Ramos (cell line): ENCODE results near the gene TSC22D1.

ENCODE experiments used
- in situ Hi-C: fragments of 300-500 bp; cut with MboI; formaldehyde crosslinking; loops from one replicate; pipeline ENCODE4 v1.14.3; 2022; ENCODE audit warnings: low sequenced_read_pairs; ENCODE audit not compliant: unreplicated experiment

The TSC22D1 gene

DNA sequence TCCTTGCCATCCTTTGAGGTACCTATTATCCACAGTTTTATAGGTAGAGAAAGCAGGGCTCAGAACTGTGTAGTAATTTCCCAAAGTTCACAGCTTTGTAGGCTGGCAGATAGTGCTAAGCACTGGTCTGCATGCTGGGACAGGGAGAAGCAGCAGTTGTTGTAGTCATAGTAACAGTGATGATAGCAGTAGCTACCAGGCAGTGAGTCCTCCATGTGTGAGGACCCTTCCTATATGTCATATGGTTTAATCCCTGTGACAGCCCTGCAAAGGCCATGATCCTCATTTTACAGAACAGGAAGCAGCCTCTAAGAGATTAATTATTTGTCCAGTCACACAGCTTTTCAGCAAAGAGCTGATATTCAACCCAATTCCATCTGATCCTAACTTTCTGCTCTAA is 181.5 kb downstream of the TSC22D1 start:
- in situ Hi-C loops, result no loop called here

DNA sequence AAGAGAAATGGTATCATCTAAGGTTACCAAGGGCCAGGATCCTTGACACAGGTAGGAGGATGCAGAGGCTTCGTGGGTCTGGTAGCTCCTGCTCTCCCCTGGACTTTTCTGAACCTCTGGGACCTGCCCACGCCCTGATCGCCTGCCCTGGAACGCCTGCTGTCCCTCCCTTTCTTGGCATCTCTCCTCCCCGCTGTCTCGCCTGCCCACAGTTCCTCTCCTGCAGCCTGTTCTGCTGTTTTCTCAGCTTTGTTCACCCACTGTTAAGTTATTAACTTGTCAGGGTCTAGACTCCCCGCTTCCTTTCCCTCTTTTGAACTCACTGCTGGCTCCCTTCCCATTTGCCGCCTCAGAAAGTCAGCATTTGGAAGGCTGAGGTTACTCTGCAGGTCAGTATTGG is 182.7 kb downstream of the TSC22D1 start:
- in situ Hi-C loops, result no loop called here

DNA sequence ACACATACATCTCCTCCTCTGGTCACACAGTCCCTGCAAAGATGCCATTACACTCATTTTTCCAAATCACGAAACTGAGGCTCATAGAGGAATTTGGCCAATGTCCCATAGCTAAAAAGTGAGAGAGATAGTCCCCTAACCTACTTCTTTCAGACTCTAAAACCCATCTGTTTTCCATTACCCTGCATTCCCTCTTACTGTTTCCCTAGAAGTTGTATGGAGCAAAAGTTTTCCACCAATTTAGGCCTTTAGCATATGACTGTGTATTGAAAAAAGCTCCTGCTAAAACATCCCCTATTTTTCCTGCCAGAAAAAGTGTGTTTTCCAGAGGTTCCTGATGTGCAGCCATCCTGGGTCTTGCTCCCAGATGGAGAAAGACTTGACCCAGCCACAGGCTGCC is 186.3 kb downstream of the TSC22D1 start:
- in situ Hi-C loops, result no loop called here

DNA sequence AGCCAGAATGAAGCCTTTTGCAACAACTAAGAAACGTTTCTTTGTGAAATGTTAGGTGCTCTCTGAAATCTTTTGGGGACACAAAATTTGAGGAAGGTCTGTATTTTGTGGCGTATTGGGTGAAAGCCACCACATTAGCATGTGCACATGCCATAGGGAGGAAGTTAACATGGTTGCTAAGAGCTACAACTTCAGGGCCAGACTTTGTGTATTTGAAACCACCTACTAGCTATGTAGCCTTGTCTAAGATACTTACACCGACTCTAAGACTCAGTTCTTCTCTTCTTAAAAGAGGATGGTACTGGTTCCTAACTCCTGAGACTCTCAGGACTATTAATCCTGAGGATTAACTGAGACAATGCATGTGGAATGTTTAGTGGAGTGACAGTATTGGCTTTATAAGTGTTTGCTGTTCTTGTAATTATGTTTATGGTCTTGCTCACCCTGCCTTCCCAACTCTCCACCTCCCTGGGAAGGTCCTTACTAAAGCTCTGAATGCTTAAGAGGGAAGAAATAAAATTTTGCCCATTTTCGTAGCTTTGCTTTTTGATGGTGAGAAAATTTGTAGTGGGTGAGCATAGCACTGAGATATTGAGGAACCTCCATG is 187.0 kb downstream of the TSC22D1 start:
- in situ Hi-C loops, result no loop called here

DNA sequence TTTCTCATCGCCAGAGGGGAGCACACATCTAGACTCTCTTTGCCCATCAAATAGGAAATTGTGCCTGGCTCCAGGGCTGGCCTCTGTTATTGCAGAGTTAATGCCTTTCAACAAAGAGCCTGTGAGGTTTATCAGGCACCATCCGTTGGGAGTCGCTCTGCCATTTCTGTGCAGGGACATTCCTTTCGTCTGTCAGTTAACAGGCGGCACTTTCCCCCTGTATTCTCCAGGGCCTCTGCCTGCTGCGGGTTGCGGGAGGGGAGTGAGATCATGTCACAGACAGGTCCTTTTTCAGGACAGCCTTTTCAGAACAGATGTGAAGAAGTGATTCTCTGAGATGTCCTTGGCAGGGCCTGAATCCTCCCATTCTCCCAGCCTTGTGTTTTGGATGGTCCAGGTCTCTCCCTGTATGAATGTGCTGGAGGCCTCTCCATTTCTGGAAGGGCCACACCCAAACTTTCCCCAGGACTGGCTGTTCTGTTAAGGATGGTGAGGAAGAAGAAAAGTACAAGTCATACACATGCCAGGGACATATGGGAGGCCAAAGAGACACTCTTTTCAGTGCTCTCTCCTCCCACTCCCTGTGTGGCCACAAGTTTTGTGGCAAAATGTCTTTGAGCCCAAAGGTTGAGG is 187.6 kb downstream of the TSC22D1 start:
- in situ Hi-C loops, result no loop called here

DNA sequence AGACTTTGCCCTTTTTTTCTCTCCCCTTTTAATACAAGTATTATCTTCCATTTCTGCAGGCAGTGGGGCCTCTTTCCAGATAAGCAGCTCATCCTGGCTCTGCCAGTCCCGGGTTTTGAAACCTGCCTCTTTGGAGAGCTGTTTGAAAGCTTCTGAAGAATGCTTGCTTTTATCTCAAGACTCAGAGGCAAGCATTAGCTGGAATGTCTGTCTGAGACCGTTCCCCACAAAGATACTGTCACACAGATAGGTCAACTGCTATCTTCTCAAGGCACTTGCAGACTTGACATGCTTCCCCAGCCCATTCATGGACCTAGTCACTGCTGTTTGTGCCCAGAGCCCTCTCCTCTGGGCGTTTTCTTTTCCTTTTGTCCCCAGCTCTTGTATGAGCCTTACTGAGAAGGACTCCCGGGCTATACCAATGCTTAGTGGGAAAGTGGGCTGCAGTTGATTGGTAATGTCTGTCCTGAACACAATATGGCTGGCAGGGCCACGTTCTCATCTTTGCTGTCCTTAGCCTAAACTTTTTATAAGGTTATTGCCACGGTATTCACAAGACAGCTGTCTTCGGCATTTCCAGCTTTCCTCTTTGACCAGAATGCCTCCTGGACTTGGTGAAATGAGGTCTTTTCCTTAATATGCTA is 189.1 kb downstream of the TSC22D1 start:
- in situ Hi-C loops, result no loop called here

DNA sequence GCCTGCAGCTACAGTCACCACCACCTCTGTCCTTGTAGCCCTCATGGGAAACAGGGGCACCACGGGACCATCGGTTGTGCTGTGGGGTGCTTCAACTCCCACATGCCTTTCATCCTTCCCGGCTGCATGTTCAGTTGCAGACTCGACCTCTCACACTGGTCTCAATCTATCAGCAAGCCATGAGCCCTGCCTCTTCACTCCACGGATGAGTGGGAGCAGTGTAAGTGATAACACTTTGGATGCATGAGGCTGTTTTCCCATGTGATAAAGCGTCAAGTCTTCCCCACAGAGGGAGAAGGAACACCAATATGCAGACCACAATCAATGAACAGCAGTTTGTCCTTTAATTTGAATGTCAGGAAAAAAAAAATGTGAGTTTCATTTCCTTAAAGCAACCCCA is 190.3 kb downstream of the TSC22D1 start:
- in situ Hi-C loops, result no loop called here

DNA sequence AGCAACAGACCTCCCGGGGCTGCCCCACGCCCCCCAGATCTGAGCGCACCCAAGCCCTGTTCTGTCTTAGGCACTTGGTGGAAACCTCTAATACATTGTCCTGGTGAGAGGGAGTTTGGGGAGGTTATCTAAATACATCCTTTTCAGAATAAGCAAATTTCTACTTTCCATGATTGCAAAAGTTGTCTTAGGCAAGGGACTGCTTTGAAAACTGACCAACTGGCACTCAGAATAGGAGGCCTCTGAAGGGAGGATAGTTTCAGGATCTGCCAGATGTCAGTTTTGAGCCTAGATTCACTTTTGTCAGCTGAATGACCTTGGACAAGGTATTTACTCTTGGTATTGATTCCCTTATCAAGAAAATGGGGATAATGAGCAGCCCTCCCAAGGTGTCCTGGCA is 190.7 kb downstream of the TSC22D1 start:
- in situ Hi-C loops, result no loop called here

DNA sequence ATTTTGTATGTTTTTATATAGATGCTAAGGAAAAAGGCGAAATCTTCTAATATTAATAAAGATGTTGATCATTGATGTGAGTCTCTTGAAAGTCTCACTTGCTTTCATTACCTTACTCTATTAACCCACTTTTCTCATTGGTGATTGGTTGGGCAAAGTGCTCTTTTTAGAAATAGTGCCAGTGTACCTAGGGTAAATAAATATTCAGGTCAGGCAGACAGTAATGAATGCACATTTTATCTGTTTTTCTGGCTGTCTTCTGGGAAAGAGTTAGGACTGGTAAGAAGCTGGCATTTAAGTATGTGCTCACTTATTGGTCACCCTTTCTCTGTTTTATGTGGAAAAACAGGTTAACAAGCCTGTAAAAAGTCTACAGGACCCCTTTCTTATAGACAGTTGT is 191.4 kb downstream of the TSC22D1 start:
- in situ Hi-C loops, result no loop called here

DNA sequence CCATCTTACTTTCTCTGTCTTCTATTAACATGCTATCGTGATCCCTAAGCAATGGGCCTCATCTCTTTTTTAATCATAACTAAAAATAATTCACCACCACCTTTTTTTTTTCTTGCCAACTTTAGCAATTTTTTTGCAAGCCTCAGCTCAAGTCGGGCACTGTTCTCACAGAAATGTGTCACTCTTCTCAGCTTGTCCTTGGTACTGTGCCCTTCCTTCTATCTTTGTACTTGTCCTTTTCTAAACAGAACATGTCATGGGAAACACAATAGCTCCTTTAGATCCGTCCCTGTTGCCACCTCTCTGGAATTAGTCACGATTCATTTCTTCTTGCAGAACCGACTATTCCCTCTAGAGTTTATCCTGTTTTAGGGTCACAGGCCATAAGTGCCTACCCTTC is 192.2 kb downstream of the TSC22D1 start:
- in situ Hi-C loops, result no loop called here

DNA sequence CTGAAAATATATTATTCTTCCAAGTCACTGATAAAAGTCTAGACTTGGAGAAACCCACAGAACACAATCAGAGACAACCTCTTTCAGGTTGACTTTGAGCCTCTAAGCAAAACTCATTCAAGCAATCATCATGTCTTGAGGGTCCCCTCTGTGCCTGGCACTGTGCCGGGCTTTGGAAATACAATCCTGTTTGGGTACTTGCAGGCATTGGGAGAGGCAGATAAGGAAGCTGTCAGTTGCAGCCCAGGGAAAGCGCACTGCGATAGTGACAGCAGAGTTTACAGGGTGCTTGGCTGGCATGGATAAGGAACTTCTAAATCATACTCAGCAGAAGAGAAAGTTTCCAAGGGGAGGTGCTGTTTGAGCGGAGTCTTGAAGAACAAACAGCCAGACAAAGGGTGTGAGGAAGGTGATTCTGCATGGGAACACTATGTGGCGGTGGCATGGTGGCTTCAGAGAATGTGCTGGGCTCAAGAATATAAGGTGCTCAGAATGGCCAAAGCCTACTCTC is 193.4 kb downstream of the TSC22D1 start:
- in situ Hi-C loops, result no loop called here
